Measurements from ENCODE around the gene MT4. TPM values are rescaled to one million over a fixed set of nuclear protein-coding genes. Genes with fewer than 3 reads are reported as not detected.
A peak's percentile ranks its signal among the peaks of the same experiment; 100 is the strongest.

MT4 gene
- total RNA-seq, 1 experiment from 2014 or later = not detected

DNA sequence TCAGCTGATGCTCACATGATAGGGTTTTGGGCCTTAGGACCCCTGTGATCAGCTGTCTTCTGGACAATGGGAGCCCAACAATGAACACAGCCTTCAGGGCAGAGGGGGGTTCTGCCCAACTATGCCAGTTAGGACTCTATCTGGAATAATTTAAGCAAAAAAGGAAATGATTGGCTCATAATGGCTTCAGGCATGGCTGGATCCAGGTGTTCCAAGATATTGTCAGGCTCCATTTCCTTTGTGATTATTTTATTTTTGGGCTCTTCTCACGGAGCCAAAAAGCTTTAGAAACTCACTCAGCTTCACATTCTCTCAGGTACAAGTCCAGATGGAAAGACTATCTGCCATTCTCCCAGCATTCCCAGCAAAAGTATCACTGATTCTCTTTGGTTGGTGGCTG lies 40.6 kb downstream of the MT4 start:
- Histone ChIP-seq H3F3A (ENCODE audit: insufficient read depth, low read depth) (peaks cover 56% of the 10 kb centered on the region), H3K27ac (peak overlapping the region; percentile 95), H3K4me3 (no peak overlapping the region), H2AFZ (no peak overlapping the region), H3K27me3 (ENCODE audit: insufficient read depth, low read depth) (no peaks in the 10 kb centered on the region), H3K4me1 (replicated peaks; ENCODE audit: insufficient read depth) (peaks cover 60% of the 10 kb centered on the region), H3K9me2 (ENCODE audit: insufficient read depth) (no peaks in the 10 kb centered on the region), H4K20me1 (ENCODE audit: insufficient read depth) (no peaks in the 10 kb centered on the region), H3K9me3 (ENCODE audit: insufficient read depth, low read depth) (no peaks in the 10 kb centered on the region), H3K4me2 (peak overlapping the region; percentile 90), H3K36me3 (ENCODE audit: low read depth) (no peaks in the 10 kb centered on the region), H3K79me2 (ENCODE audit: low read depth) (no peaks in the 10 kb centered on the region; the same call in 1 of the 2 replicates)
- no TSS peak for BruUV-seq (replicated peaks)
- TF ChIP-seq EZH2 (IDR thresholded peaks at IDR 0.05; ENCODE audit: low read depth) = no peak
- TF ChIP-seq CTCF (conservative IDR thresholded peaks at IDR 0.05) = no peak
- ChIA-PET CTCF (interaction anchor here (1.0 kb wide), 1 partner anchor 29 kb away, joined by 4 read pairs; no protein-coding TSS in a partner anchor), POLR2A (ENCODE audit: unreplicated experiment) (no interaction called here)
- intact Hi-C loops (cut with micrococcal nuclease; ENCODE audit: unreplicated experiment) = loop anchor here (5.0 to 10.0 kb wide), 2 partner anchors 271 to 1133 kb away; no protein-coding TSS in a partner anchor
- no peak for DNase-seq

- H2AFZ ChIP-seq = no peak overlapping the region
- peak overlapping the region; percentile 90; the same call in 1 of the 2 replicates for H3K4me3 ChIP-seq
Observed at GRCh38 chr16:56606071-56606475, 41.2 kb downstream of the MT4 start.

More at GRCh38 chr16:56606071-56606475, 41.2 kb downstream of the MT4 start:
- Histone ChIP-seq H3K27ac (peak overlapping the region; percentile 95), H3K4me2 (peak overlapping the region; percentile 90), H3K9me3 (ENCODE audit: insufficient read depth, low read depth) (no peaks in the 10 kb centered on the region), H3K36me3 (ENCODE audit: low read depth) (no peaks in the 10 kb centered on the region), H3K4me1 (replicated peaks; ENCODE audit: insufficient read depth) (peaks cover 66% of the 10 kb centered on the region), H4K20me1 (ENCODE audit: insufficient read depth) (no peaks in the 10 kb centered on the region), H3K79me2 (ENCODE audit: low read depth) (no peaks in the 10 kb centered on the region; the same call in 1 of the 2 replicates), H3F3A (ENCODE audit: insufficient read depth, low read depth) (peaks cover 62% of the 10 kb centered on the region), H3K9me2 (ENCODE audit: insufficient read depth) (no peaks in the 10 kb centered on the region), H3K27me3 (ENCODE audit: insufficient read depth, low read depth) (no peaks in the 10 kb centered on the region)
- no peak for DNase-seq
- CTCF ChIA-PET = interaction anchor here (1.0 to 1.6 kb wide), 3 partner anchors 30 to 96 kb away, joined by 3 to 5 read pairs (median 4); no protein-coding TSS in a partner anchor
- POLR2A ChIA-PET (ENCODE audit: unreplicated experiment) = interaction anchor here (0.6 kb wide), 2 partner anchors 96 to 338 kb away, joined by 6 to 9 read pairs; no protein-coding TSS in a partner anchor
- intact Hi-C loops (cut with micrococcal nuclease; ENCODE audit: unreplicated experiment) = loop anchor here (1.0 to 10.0 kb wide), 7 partner anchors 21 to 1134 kb away; partner anchors contain the start of gene MT1X
- TF ChIP-seq EZH2 (IDR thresholded peaks at IDR 0.05; ENCODE audit: low read depth) (no peak), CTCF (conservative IDR thresholded peaks at IDR 0.05) (no peak)
- no TSS peak for BruUV-seq (replicated peaks)
